HepG2 (cell line): ENCODE measurements around the gene PIP4K2B. TPM values are rescaled to one million over a fixed set of nuclear protein-coding genes. Genes with fewer than 3 reads are reported as not detected.

Experiments used
- CCDC6 ChIP-seq: sonication (generic); formaldehyde crosslinking; IDR thresholded peaks from 2 replicates; pipeline ENCODE4 v1.8.1; 2022; ENCODE audit warnings: mild to moderate bottlenecking, missing genetic modification reagents, moderate library complexity
- ELF1 ChIP-seq: sonication (generic); formaldehyde crosslinking; IDR thresholded peaks from 2 replicates; pipeline ENCODE4 v1.4.0; 2020; ENCODE audit warnings: missing genetic modification reagents
- FUBP1 ChIP-seq: sonication (generic); formaldehyde crosslinking; IDR thresholded peaks from 2 replicates; pipeline ENCODE4 v1.5.1; 2020; ENCODE audit warnings: missing genetic modification reagents, mild to moderate bottlenecking, borderline replicate concordance
- HDAC6 ChIP-seq: fragments of 200-600 bp; sonication (generic); IDR thresholded peaks from 2 replicates; pipeline ENCODE4 v1.7.0; 2017; ENCODE audit warnings: mild to moderate bottlenecking, antibody characterized with exemption, low read length, low read depth
- HNF4G ChIP-seq, 2 experiments: sonication (generic) in 1 of 2; formaldehyde crosslinking in 1 of 2; IDR thresholded peaks; 2 replicates each; pipeline versions ENCODE4 v1.4.0 to v1.6.1; 2011 to 2020; ENCODE audit warnings: borderline replicate concordance in 2 of 2, low read depth in 2 of 2, mild to moderate bottlenecking in 2 of 2, low read length in 1 of 2, missing genetic modification reagents in 1 of 2, moderate library complexity in 1 of 2
- ISL2 ChIP-seq: sonication (generic); formaldehyde crosslinking; IDR thresholded peaks from 2 replicates; pipeline ENCODE4 v1.5.0; 2020; ENCODE audit warnings: missing genetic modification reagents
- KDM4B ChIP-seq: sonication (generic); formaldehyde crosslinking; IDR thresholded peaks from 2 replicates; pipeline ENCODE4 v1.4.0; 2020; ENCODE audit warnings: missing genetic modification reagents
- KLF12 ChIP-seq: sonication (generic); formaldehyde crosslinking; IDR thresholded peaks from 2 replicates; pipeline ENCODE4 v1.4.0; 2020; ENCODE audit warnings: missing genetic modification reagents, borderline replicate concordance
- MXD3 ChIP-seq: IDR thresholded peaks from 2 replicates; pipeline ENCODE4 v1.6.1; 2016; ENCODE audit warnings: mild to moderate bottlenecking, missing biosample characterization, missing genetic modification reagents
- MYNN ChIP-seq: sonication (generic); formaldehyde crosslinking; IDR thresholded peaks from 2 replicates; pipeline ENCODE4 v1.4.0; 2020; ENCODE audit warnings: mild to moderate bottlenecking, low read depth, missing genetic modification reagents
- NR3C1 ChIP-seq: sonication (generic); formaldehyde crosslinking; IDR thresholded peaks from 2 replicates; pipeline ENCODE4 v1.4.0; 2020; ENCODE audit warnings: missing genetic modification reagents
- REST ChIP-seq, 2 experiments: IDR thresholded peaks; 2 replicates each; pipeline ENCODE4 v1.6.1; 2011 to 2012; ENCODE audit warnings: low read length in 2 of 2, borderline replicate concordance in 1 of 2, low read depth in 1 of 2, mild to moderate bottlenecking in 1 of 2, moderate library complexity in 1 of 2
- SP1 ChIP-seq, 2 experiments: fragments of 450-650 bp in 1 of 2; sonication (generic) in 1 of 2; formaldehyde crosslinking in 1 of 2; IDR thresholded peaks; 2 replicates each; pipeline versions ENCODE4 v1.4.0 to v1.6.1; 2016 to 2020; ENCODE audit warnings: missing genetic modification reagents in 1 of 2
- TAF15 ChIP-seq: fragments of 200-400 bp; formaldehyde crosslinking; IDR thresholded peaks from one replicate; pipeline ENCODE4 v1.6.1; 2018; ENCODE audit warnings: mild to moderate bottlenecking, low read depth, low read length; ENCODE audit not compliant: poor library complexity, severe bottlenecking
- ZBTB8A ChIP-seq: sonication (generic); formaldehyde crosslinking; IDR thresholded peaks from 2 replicates; pipeline ENCODE4 v1.4.0; 2020; ENCODE audit warnings: mild to moderate bottlenecking, low read depth, missing genetic modification reagents, borderline replicate concordance
- ZNF274 ChIP-seq: sonication (generic); formaldehyde crosslinking; IDR thresholded peaks from 2 replicates; pipeline ENCODE4 v1.5.1; 2020; ENCODE audit warnings: mild to moderate bottlenecking, missing genetic modification reagents
- ZNF562 ChIP-seq: sonication (generic); formaldehyde crosslinking; IDR thresholded peaks from 2 replicates; pipeline ENCODE4 v1.8.0; 2022; ENCODE audit warnings: missing genetic modification reagents, borderline replicate concordance
- ZNF564 ChIP-seq: sonication (generic); formaldehyde crosslinking; IDR thresholded peaks from 2 replicates; pipeline ENCODE4 v1.8.1; 2023; ENCODE audit warnings: mild to moderate bottlenecking, missing genetic modification reagents
- ZNF776 ChIP-seq: sonication (generic); formaldehyde crosslinking; IDR thresholded peaks from 2 replicates; pipeline ENCODE4 v1.4.0; 2020; ENCODE audit warnings: mild to moderate bottlenecking, missing genetic modification reagents
- ZZZ3 ChIP-seq: sonication (generic); formaldehyde crosslinking; IDR thresholded peaks from 2 replicates; pipeline ENCODE4 v1.4.0; 2020; ENCODE audit warnings: missing genetic modification reagents, mild to moderate bottlenecking, borderline replicate concordance
- polyA plus RNA-seq, 8 experiments: library from polyadenylated mRNA; depleted of rRNA in 3 of 8; stranded (reverse) in 7 of 8; unstranded in 1 of 8; fragments of >200 nt; fragmentation: Illumina TruSeq in 4 of 8; extraction: Trizol in 4 of 8; gene quantifications; 2 replicates each; pipeline versions ENCODE4 v1.2.1 to v1.2.3, GENCODE V29; 2011 to 2016; ENCODE audit warnings: low read depth in 4 of 8, missing spikeins in 1 of 8, mixed read lengths in 1 of 8; ENCODE audit not compliant: insufficient read depth in 1 of 8
- total RNA-seq, 5 experiments: library from RNA; depleted of rRNA; stranded (reverse); fragments of >200 nt; fragmentation: Illumina TruSeq; extraction: Trizol; gene quantifications; 2 replicates each; pipeline ENCODE4 v1.2.3, GENCODE V29; 2016; ENCODE audit warnings: low read depth in 1 of 5

PIP4K2B gene
- total and polyA plus RNA-seq, 2 of the 13 experiments (the other 11 are each of a cell fraction or from before 2014, with no cell fraction given): 20.4 to 54.0 TPM

GRCh38 chr17:38749223-38750043 lies 49.9 kb downstream of the PIP4K2B start (continued):
- TF ChIP-seq REST (IDR thresholded peaks at IDR 0.05; ENCODE audit: borderline replicate concordance in 1 of 2, low read depth in 1 of 2, low read length in 2 of 2): 0 out of 4 replicates have a peak, but pooled peaks of 1 of the 2 experiments have one; percentile 40
- no peak for TF ChIP-seq TAF15
- peak; percentile 79; the same call in 1 of the 2 replicates for TF ChIP-seq ELF1
- peak; percentile 63 for TF ChIP-seq KDM4B (CRISPR knock-in tag)
- no peak; the same call in 1 of the 2 replicates for TF ChIP-seq MYNN (CRISPR knock-in tag)
- peak; percentile 92; the same call in 1 of the 2 replicates for TF ChIP-seq CCDC6
- no peak for TF ChIP-seq NR3C1 (CRISPR knock-in tag)
- peak; percentile 79; the same call in 1 of the 2 replicates for TF ChIP-seq ZNF564 (CRISPR knock-in tag)
- peak; percentile 11; the same call in 1 of the 2 replicates for TF ChIP-seq HNF4G (IDR thresholded peaks at IDR 0.05; ENCODE audit: borderline replicate concordance, low read depth, low read length)
- no peak; the same call in 1 of the 2 replicates for TF ChIP-seq HNF4G (CRISPR knock-in tag; IDR thresholded peaks at IDR 0.05; ENCODE audit: borderline replicate concordance, low read depth)
- TF ChIP-seq ZZZ3 (CRISPR knock-in tag): 0 out of 2 replicates have a peak, but pooled peaks have one; percentile 18
- TF ChIP-seq ISL2 (CRISPR knock-in tag): peak; percentile 26
- TF ChIP-seq FUBP1 (CRISPR knock-in tag): 0 out of 2 replicates have a peak, but pooled peaks have one; percentile 34
- no peak for TF ChIP-seq ZNF562 (CRISPR knock-in tag)
- peak; percentile 81; the same call in 1 of the 2 replicates for TF ChIP-seq ZNF274 (CRISPR knock-in tag)
- TF ChIP-seq ZBTB8A: no peak
- no peak; the same call in 1 of the 2 replicates for TF ChIP-seq ZNF776 (CRISPR knock-in tag)
- peak; percentile 80; the same call in 1 of the 2 replicates for TF ChIP-seq HDAC6
- TF ChIP-seq SP1 (IDR thresholded peaks at IDR 0.05): no peak
- no peak for TF ChIP-seq SP1 (CRISPR knock-in tag; IDR thresholded peaks at IDR 0.05)
- TF ChIP-seq KLF12 (CRISPR knock-in tag): no peak; the same call in 1 of the 2 replicates
- TF ChIP-seq MXD3: peak; percentile 0
